GM19467 (cell line): ENCODE measurements around the gene PRSS21.

Source experiments
- ATAC-seq: cut with Tn5 transposase; IDR thresholded peaks from one replicate; pipeline ENCODE4 v1.9.1; 2021; ENCODE audit warnings: mild to moderate bottlenecking, moderate library complexity; ENCODE audit not compliant: unreplicated experiment

The PRSS21 gene

GRCh38 chr16:2825049-2825742 lies 8.2 kb downstream of the PRSS21 start:
- ATAC-seq, result no peak

GRCh38 chr16:2825906-2826305 lies 8.9 kb downstream of the PRSS21 start:
- no peak for ATAC-seq

DNA sequence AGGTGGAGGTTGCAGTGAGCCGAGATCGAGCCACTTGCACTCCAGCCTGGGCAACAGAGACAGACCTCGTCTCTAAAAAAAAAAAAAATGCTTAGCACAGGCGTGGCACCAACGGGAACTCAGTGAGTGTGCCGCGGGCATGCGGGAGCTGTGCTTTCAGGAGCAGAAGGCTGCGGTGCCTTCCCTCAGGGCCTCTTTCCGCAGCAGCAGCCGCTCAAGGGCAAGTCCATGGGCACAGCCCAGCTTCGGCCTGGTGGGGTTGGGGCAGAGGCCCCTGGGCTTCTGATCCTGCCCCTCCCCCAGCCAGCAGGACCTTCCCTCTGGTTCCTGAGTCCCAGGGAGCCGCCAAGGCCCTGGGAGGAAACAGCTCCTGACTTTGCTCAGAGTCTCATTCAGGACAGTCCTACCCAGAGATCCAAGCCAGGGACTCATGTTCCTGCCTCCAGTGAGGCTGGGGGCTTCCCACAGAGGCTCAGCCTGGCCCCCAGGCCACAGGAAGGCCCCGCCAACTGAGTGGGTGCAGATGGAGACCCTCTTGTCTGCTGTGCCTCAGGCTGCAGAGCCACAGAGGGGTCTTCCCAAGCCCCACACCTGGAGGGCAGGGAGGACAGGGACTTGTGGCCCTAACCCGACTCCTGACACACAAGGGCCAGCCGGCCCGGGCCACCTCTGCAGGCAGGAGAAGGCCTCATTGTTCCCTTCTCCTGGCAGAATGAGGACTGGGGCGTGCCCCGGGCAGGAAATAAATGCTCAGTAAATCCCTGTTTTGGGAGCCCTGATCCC lies 9.7 kb downstream of the PRSS21 start:
- ATAC-seq, result no peak

GRCh38 chr16:2827374-2827791 lies 10.3 kb downstream of the PRSS21 start:
- no peak for ATAC-seq

DNA sequence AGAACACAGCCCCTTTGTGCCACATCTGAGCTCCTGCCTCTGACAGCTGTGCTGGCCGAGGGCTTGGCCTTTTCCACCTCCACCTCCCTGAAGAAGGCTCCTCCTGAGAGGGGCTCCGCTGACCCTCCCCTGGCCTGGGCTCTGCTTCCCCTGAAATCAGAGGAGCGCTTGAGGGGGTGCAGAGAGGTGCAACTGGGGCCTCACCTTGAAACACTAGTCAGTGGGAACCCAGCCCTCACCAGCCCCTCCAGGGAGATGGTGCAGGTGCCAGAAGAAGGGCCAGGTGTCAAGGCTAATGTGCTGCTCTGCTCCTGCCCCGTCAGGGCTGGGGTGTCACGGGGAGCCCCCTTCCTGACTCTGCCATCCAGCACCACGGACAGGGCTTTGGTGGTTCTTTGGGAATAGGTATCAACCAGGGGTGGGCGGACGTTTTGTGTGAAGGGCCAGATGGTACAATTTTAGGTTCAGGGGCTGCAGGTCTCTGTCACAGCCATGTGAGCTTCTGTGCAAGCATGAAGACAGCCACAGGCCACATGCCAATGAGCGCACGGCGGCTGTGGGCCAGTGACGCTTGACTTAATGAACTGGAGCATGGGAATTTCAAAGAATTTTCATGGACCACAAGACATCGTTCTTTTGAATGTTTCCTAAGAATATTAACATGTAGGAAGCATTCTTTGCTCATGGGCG lies 10.9 kb downstream of the PRSS21 start:
- no peak for ATAC-seq

GRCh38 chr16:2828521-2828840 lies 11.4 kb downstream of the PRSS21 start:
- no peak for ATAC-seq

DNA sequence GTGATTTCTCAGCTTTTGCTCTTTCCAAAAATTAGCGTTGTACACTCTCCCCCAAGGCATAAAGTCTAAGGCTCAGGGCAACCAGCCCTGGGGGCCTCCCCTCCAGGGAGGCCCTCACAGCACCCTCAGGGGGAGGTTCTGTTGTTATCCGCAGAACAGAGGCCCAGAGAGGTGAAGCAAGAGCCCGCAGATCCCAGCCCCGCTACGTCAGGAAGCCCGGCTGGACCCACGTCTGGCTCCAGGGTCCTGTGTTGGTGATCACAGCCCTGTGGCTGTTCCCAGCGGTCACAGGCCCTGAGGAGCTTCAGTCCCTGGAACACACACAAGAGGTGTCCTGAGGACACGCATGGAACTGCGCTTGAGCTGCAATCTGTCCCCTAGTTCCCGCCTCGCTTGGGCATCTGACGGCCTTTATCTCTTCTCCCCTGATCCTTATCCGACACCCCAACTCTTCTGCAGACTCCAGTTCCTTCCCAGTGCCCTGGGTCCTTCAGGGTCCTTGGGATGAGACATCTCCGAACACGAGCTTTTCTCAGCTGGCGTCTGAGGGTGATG lies 11.9 kb downstream of the PRSS21 start:
- no peak for ATAC-seq

DNA sequence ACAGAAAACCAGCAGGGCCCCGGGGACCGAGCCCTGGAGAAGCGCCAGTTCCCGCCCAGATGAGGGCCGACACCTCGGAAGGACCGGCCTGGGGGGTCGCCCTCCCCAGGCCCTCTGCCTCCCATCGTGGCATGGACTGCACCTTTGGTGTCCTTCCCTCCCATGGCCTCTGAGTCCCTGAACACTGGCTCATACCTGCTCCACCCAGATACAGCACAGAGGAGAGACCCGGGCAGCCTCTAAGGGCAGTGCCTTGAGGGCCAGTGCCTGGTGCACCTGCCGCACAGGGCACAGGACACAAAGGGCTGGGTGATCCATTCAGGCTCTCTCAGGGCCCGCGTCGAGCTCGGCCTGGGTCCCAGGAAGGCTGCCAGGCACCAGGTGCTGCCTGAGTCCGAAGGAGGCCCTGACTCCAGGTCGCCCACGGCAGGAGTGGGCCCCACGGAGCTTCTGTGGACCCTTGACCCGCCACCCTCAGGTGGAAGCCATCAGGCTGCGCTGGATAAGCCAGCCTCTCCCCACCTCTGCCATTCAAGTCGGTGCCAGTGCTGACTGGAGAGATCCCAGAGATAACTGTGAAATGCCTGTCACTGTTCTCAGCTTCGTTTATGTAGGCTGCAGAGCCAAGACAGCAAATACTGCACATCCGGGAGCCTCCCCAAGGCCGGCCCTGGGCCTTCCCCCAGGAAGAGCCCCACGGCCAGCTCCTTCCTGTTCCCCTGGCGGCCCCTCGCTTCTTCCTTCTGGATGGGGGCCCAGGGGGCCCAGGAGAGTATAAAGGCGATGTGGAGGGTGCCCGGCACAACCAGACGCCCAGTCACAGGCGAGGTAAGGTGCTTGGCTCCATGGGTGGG lies 12.7 kb downstream of the PRSS21 start, which contains the start of gene ZG16B:
Gene ZG16B, plus strand, starts transcription at position 803 of the 854 bp plus-strand sequence. CDS start 139 bp downstream, outside the sequence.
- ATAC-seq, result no peak

DNA sequence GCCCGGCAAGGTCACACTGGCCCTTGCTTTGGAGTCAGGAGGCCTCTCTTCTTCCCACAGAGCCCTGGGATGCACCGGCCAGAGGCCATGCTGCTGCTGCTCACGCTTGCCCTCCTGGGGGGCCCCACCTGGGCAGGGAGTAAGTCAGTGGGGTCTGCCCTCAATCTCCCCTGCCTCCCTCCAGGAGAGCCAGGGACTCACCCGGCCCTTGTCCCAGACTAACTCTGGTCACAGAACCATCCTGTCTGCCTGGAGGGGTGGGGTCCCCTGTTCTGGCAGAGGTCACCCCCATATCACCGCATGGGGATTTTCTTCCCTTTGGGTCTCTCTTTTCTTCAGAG lies 13.3 kb downstream of the PRSS21 start:
- no peak for ATAC-seq

- ATAC-seq, result no peak
Measured at GRCh38 chr16:2831203-2831602, 14.2 kb downstream of the PRSS21 start.

- no peak for ATAC-seq
Measured at GRCh38 chr16:2833776-2834175, 16.7 kb downstream of the PRSS21 start.

DNA sequence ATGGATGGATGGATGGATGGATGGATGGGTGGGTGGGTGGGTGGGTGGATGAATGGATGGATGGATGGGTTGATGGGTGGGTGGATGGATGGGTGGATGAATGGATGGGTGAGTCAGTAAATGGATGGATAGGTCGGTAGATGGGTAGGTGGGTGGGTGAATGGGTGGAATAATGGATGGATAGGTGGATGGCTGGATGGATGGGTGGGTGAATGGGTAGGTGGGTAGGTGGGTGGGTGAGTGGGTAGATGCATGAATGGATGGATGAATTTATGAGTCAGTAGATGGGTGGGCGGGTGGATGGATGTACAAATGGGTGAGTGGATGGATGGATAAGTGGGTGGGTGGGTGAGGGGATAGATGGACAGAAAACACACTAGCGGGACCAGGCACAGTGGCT lies 17.9 kb downstream of the PRSS21 start:
- no peak for ATAC-seq

DNA sequence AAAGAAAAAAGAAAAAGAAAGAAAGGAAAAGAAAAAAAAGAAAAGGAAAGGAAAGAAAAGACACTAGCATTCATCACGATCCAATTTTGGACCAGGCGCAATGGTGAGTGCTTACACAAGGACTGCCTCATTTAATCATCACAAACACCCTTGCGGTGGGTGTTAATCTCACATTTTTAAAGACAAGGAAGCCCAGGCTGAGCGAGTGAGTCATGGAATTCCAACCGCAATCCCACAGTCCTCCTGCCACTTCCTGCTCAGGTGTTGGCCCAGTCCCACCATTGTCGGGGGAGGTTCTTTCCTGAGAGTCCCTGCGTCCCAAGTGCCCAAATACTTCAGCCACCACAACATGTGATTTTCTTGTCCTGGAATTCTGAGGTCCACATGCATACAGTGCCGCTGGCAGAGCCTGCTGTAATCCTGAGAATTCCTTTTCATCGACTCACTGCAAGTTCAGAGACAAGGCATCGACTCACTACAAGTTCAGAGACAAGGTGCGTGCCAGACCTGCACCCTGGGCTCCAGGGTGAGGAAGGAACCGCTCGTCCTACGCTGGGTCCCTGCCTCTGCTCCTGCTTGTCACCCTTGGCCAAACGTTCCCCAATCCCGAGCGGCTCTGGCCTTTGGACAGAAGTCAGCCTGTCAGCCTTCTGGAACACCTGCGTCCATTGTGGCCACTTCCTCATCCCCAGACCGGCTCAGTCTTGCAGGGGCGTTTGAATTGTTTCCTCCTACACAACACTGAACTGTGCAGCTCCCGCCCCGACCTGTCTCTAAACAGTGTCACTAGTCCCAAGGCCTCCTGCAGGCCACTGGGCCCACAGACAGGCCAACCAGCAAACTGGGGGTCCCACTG lies 18.8 kb downstream of the PRSS21 start:
- no peak for ATAC-seq

DNA sequence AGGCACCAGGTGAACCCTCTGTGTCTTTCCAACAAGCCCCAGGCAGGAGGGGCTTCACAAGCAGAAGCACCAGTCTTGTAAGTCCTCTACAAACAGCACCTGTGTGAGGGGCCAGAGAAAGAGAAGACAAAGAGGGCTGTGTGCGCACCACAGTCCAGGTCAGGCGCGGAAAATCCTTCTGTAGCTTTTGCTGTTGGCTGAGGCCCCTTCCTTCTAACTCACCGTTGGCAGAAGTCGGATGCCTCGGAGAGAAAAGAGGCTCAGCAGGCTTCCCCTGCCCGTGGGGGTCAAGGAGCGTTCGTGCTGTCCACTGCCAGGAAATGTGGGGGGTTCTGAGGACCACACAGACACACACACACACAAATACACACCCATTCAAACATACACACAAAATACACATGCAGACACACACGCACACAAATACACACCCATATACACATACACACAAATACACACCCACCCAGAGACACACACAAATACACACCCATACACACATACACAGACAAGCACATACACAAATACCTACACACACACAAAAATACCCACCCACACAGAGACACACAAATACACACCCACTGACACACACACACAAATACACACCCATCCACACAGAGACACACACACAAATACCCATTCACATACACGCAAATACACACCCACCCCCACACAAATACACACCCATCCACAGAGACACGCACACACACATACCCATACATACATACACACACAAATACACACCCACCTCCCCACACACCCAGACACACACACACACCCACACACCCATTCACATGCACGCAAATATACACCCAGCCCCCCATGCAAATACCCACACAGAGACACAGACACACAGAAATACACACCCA lies 19.8 kb downstream of the PRSS21 start:
- no peak for ATAC-seq

DNA sequence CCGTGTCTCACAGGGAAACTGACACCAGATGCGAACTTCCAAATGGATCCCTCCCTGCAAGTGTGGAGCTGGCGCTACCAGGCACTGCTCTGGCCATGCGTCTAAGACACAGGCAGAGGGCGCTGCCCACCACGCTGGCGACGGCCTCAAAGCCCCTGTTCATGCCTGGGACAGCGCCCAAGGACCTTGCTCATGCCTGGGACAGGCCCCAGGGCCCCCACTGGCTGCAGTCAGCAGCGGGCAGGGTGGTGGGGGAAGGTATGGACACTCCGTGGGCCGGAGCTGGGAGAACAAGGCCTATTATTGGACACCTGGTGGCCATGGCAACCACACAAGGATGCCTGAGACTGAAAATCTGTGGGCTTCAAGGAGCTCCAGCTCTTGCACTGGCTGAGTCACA lies 21.9 kb downstream of the PRSS21 start:
- ATAC-seq, result no peak

GRCh38 chr16:2839650-2840450 lies 22.8 kb downstream of the PRSS21 start:
- ATAC-seq, result no peak

DNA sequence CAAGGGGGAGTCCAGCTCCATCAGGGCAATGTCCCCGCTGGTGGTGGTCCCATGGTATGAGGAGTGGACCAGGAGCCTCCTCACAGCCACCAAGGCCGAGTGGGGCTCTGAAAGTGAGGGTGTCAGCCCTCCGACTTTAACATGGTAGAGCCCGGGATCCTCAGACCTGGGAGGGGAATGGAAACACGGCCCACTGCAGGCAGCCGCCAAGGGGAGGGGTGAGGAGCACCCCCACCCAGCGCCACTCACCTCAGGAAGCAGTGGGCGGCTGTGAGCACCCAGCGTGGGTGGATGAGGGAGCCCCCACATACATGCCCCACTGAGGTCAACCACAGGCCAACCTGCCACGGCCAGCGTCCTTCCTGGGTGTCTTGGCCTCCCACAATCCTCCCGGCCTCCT lies 23.9 kb downstream of the PRSS21 start:
- no peak for ATAC-seq
